ENCODE data around the gene GCG.

- TF ChIP-seq CTCF (conservative IDR thresholded peaks at IDR 0.05; ENCODE audit: low read length) (no peak), EZH2phosphoT487 (IDR thresholded peaks at IDR 0.05; ENCODE audit: borderline replicate concordance, low read depth, low read length) (no peak)
These were observed 38.3 kb downstream of the GCG start for GRCh38 chr2:162113776-162114168.

All from OCI-LY7 (cell line).